ENCODE measurements around the gene MICAL1.

MICAL1 gene

DNA sequence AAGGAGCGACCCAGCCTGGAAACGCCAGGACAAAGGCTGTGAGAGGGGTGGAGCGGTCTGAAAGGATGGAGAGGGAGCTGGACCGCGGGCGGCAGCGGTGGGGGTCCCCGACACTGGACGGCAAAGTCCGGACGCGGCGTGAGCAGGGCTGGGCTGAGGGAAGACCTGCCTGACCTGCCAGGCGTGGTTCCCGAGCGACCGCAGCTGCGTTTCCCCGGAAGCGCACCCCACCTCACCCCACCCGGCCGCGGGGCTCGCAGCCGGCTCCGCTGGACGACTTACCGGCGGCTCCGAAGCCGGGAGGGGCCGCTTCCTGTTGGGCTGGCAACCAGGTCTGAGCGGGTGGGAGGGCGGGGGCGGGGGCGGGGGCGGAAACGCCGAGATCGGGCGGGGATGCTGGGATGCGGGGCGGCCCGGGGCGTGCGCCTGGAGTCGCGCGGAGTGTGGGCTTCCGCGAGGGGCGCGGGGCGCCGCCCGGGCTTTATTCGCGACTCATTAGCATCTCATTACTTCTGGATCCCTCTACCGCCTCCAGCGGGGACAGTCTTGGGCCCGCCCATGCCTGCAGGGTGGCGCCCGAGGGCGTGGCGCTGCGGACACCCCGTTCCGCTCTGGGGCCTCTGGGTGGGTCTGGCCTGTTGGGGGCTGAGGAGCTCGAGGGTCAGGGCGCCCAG, at the start of gene MICAL1:
MICAL1 (minus strand) TSS at position 336 of the 674 bp plus-strand sequence. CDS start 1,576 bp downstream, outside the sequence.
- TF ChIP-seq, protein P1, sequence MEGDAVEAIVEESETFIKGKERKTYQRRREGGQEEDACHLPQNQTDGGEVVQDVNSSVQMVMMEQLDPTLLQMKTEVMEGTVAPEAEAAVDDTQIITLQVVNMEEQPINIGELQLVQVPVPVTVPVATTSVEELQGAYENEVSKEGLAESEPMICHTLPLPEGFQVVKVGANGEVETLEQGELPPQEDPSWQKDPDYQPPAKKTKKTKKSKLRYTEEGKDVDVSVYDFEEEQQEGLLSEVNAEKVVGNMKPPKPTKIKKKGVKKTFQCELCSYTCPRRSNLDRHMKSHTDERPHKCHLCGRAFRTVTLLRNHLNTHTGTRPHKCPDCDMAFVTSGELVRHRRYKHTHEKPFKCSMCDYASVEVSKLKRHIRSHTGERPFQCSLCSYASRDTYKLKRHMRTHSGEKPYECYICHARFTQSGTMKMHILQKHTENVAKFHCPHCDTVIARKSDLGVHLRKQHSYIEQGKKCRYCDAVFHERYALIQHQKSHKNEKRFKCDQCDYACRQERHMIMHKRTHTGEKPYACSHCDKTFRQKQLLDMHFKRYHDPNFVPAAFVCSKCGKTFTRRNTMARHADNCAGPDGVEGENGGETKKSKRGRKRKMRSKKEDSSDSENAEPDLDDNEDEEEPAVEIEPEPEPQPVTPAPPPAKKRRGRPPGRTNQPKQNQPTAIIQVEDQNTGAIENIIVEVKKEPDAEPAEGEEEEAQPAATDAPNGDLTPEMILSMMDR (IDR thresholded peaks at IDR 0.05; ENCODE audit: control extremely low read depth, extremely low read depth, low read depth, missing control alignments): peak; percentile 13
- POLR2A ChIA-PET: interaction anchor here (0.6 to 1.1 kb wide), 2 partner anchors 14 to 73 kb away, joined by 3 read pairs; partner anchors contain the start of gene CD164
- CTCF ChIA-PET: interaction anchor here (0.7 to 6.2 kb wide), 9 partner anchors 9 to 268 kb away, joined by 3 to 45 read pairs (median 5); partner anchors contain the start of genes CD164, PPIL6 and SMPD2
- DNase-seq (ENCODE audit: extremely low spot score): peak; percentile 83

GRCh38 chr6:109503327-109504224, 48.0 kb upstream of the MICAL1 start:
- CTCF ChIA-PET: interaction anchor here (1.6 kb wide), 1 partner anchor 20 kb away, joined by 3 read pairs; no protein-coding TSS in a partner anchor
- POLR2A ChIA-PET: no interaction called here
- TF ChIP-seq, protein P1 (IDR thresholded peaks at IDR 0.05; ENCODE audit: control extremely low read depth, extremely low read depth, low read depth, missing control alignments): no peak
- DNase-seq (ENCODE audit: extremely low spot score): no peak

DNA sequence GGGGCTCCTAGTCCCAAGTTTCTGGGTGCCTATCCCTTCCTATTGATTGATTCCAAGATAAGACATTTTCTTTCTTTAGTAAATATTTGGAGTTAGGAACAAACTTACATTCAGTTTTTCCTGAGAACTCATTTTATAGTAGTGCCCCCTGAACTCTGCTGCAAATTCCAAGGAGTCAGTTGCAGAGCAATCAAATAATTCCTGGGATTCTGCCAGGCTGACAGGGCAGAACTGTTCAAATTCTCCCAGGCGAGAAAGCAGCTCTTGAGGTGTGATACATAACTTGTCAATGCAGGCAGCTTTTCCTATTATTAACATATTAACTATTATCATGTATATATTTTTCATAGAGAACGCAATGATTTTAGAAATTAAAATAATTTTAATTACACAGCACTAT, 43.4 kb upstream of the MICAL1 start:
- CTCF ChIA-PET: no interaction called here
- no peak for DNase-seq (ENCODE audit: extremely low spot score)
- POLR2A ChIA-PET: no interaction called here
- TF ChIP-seq, protein P1 (IDR thresholded peaks at IDR 0.05; ENCODE audit: control extremely low read depth, extremely low read depth, low read depth, missing control alignments): no peak

- ChIA-PET POLR2A (no interaction called here), CTCF (no interaction called here)
- DNase-seq (ENCODE audit: extremely low spot score): no peak
- TF ChIP-seq, protein P1 (IDR thresholded peaks at IDR 0.05; ENCODE audit: control extremely low read depth, extremely low read depth, low read depth, missing control alignments): no peak
These were observed 42.5 kb upstream of the MICAL1 start for GRCh38 chr6:109498052-109498451.

DNA sequence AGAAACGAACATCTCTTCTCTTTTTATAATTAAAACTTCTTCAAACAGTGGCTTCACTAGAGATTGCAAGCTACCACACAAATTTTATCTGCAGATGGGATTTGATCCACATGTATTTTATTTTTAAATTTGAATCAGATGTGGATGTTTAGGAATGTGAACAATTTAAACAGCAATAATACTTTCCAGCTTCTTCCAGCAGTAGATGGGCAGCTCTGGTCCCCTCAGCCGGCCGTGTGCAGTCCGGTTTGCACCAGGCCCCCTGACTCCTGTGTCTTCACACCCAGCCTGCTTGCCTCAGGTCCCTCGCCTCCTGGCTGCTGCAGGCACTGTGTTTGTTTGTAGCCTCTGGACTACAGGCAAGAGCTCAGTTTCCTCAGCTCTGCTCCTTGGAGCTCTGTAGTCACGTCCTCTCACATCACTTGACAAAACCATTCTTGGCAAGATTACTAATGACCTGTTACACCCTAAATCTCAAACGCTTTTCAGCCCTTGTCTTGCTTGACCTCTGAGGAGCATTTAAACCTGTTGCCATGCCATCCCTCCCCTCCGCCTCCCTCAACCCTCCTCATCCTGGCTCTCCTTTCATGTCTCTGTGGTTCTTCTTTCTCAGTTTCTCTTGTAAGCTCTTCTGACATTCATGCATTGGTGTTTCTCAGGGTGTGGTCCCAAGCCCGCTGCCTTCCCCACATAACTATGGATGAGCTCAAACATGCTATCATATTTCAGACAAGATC, 40.6 kb upstream of the MICAL1 start:
- TF ChIP-seq, protein P1 (IDR thresholded peaks at IDR 0.05; ENCODE audit: control extremely low read depth, extremely low read depth, low read depth, missing control alignments): no peak
- no peak for DNase-seq (ENCODE audit: extremely low spot score)
- CTCF ChIA-PET: interaction anchor here (1.2 kb wide), 1 partner anchor 11 kb away, joined by 4 read pairs; no protein-coding TSS in a partner anchor
- POLR2A ChIA-PET: no interaction called here

GRCh38 chr6:109493865-109494264, 38.3 kb upstream of the MICAL1 start:
- ChIA-PET CTCF (no interaction called here), POLR2A (no interaction called here)
- no peak for DNase-seq (ENCODE audit: extremely low spot score)
- TF ChIP-seq, protein P1 (IDR thresholded peaks at IDR 0.05; ENCODE audit: control extremely low read depth, extremely low read depth, low read depth, missing control alignments): no peak

All from GM10248 (cell line).